GM19193 (cell line): Measurements from ENCODE around the gene EPHA2.

ENCODE experiments used
- POLR2A ChIP-seq: IDR thresholded peaks from 4 replicates; pipeline ENCODE4 v1.6.1; 2011; ENCODE audit not compliant: insufficient read depth, insufficient read length; ENCODE audit errors: extremely low read depth

EPHA2 gene

DNA sequence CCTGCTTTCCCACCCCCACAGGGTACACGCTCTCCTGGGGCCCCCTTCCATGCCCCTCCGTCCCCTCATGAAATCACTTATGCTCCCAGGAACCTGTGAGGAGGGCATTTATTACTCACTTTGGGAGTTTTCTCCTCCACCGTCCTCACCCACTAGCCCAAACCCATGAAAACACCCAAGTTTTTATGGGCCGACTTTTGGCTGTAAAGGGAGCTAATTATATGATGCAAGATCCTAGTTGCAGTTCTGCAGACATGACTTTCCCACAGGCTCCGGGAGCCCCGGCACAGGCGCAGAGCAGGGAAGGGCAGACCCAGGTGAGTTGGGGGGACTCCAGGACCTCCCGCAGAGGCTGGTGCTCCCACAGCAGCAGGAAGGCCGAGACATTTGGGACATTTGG, 29.7 kb downstream of the EPHA2 start:
- no peak for TF ChIP-seq POLR2A

- TF ChIP-seq POLR2A = no peak
These were observed 30.4 kb downstream of the EPHA2 start for GRCh38 chr1:16125483-16125882.

DNA sequence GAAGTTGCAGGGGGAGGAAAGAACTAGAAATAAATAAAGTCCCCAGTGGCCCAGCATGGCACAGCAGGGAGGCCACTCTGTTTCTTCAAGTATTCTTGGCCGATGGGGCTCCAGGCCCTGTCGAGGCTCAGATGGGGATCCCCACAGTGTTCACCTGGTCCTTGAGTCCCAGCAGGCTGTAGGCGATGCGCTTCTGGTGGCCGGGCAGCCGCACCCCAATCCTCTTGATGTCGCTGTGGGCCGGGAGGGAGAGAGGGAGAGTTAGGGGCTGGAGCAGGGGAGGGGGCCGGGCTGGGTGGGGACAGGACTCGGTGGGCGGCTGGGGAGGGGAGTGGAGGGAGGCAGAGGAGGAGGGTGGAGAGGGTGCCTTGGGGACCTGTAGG, 30.8 kb downstream of the EPHA2 start:
- no peak for TF ChIP-seq POLR2A

GRCh38 chr1:16124377-16125087, 31.3 kb downstream of the EPHA2 start:
- no peak for TF ChIP-seq POLR2A

DNA sequence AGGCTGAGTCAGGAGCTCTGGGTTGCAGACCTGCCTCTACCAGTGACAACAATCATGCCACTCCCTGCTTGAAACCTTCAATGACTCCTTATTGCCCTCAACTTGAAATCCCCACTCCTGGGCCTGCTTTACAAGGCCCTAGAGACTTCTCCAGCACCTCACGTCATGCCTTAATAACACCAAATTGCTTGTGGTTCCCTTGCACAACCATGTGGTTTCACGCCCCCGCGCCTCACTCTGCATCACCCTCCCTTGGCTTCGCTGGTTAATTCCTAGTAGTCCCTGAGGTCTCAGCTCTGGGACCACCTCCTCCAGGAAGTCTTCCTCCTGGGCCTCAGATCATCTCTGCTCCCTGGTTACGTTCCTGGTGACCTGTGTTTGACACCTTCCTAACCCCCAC, 33.0 kb downstream of the EPHA2 start:
- TF ChIP-seq POLR2A = no peak

DNA sequence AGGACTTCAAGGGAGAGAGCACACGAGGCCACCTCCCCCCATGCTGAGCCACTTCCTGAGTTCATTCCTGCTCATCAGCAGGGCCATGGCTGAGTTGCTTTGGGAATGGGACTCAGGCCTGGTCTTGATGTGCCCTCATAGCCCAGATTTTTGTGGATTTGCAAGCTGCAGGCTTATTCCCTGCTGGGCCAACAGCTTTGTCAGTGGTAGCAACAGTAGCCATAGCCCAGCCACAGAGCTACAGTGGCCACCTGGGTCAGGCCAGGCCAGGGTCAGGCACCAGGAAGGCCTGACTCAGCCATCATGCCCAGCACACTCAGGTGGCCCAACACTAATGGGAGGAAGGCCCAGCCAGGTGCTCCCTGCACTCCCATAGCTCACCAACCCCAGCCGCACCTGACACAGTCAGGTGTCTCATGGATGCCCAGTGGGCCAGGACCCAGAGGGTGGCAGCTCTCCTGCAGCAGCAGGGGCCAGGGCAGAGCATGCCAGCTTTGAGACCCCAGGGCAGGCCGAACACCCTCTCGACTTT, 33.5 kb downstream of the EPHA2 start:
- TF ChIP-seq POLR2A = no peak

DNA sequence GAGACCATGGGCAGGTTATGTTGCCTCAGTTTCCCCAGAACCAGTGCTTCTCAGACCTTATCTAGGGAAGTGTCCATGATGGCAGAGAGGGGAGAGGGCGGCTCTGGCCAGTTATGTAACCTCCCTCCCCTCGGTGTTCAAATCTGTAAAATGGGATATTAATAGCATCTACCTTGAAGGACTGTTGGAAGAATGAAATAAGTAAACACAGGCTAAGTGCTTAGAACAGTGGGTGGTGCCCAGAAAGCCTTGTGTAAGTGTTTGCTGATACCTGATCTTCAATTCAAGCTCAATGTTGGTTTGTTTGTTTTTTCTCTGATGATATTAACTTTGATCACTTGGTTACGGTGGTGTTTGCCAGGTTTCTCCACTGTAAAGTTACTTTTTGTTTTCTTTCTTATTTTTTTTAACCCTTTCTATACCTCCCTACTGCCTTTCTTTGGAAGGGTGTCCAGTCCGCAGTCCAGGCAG, 34.9 kb downstream of the EPHA2 start:
- no peak for TF ChIP-seq POLR2A

DNA sequence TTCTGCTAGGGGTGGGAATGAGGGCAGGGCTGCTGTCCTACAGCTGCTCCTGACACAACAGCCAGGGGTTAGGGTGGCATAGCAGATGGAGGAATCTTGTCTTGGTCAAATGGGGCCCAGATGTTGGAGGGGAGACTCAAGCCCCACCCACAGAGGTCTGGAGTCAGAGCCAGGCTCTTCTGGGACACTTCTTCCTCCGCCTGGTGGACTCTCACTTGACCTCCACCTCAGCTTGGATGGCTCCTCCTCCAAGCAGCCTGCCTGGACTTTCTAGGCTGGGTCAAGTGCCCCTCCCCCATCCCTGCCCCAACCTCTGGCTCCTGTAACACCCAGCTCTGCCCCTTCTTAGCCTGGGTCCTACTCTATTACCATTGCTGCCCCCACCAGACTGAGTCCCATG, 35.5 kb downstream of the EPHA2 start:
- TF ChIP-seq POLR2A = no peak

DNA sequence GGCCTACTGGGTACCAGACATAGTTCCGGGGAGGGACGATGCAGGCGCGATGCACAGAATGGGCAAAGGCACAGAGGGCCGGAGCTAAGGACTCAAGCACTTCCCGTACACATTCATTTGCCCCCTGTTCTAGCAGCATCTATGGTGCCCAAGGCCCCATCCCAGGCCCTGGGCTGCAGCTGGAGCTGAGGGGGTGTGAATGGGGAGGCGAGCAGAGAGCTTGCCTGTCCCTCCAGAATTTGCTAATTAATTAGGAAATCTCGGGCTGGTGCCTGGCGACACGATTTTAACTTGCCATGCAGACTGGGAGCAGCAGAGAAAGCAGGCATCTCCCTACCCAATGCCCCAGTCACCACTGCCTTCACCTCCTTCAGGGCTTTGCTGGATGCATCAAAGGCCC, 35.9 kb downstream of the EPHA2 start:
- no peak for TF ChIP-seq POLR2A

DNA sequence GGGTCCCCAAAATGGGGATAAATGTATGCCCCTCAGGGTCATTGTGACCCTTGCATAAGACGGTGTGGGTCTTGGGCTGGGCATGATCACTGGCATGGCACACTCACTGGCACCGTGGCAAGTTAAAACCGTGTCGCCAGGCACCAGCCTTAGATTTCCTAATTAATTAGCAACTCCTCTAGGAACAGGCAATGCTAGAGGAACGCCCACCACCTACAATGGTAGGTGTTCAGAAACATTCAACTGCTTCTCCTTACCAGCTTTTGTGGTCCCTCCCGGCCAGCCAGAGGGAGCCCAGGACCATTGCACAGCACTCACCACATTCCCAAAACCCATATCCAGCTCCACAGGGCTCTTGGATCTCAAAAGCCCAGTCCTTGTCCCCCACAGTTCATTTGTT, 36.4 kb downstream of the EPHA2 start:
- no peak for TF ChIP-seq POLR2A

DNA sequence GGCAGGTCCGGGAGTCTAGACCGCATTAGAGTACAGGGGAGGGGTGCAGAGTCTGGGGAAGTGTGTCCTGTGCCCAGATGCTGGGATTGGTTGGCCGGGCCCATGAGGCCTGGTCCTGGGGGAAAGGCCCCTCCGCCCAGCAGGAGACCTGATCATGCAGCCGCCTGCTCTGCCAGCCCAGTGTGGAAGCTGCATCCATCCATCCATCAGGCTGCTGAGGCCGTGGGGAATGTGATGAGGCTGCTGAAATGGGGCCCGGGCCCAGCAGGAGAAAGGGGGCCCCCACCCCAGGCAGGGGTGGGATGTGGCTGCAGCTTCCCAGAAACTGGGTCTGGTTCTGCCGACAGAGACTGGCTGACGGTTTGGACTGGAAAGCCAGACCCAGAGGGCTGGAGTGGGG, 37.2 kb downstream of the EPHA2 start:
- no peak for TF ChIP-seq POLR2A

DNA sequence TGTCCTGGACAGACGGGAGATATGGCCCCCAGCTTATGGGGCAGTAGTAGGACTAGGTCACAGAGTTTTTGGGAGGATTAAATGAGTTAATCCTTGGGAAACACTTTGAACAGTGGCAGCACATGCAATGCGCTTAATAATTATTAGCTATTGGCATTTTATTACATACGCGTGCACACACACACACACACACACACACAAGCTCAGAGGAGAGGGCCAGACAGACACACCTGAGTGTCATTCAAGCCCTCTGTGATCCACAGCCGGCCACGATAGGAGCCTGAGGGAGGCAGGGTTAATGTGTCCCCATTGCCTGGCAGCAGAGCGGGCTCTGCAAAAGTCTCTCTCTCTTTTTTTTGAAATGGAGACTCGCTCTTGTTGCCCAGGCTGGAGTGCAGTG, 37.9 kb downstream of the EPHA2 start:
- no peak for TF ChIP-seq POLR2A

DNA sequence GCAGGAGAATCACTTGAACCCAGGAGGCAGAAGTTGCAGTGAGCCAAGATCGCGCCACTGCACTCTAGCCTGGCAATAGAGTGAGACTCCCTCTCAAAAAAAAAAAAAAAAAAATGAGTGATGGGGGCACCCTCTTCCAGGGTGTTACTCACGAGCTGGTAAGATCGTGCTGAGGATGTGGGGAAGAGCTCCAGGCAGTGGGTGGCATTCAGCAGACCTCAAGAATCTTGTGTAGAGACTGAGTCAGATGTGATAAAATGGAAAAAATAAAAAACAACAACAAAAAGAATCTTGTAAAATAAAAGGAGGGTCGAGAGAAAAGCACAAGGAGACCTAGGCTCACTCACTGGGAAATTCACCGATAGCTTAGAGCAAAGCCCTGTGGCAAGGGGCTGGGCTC, 38.5 kb downstream of the EPHA2 start:
- no peak for TF ChIP-seq POLR2A

DNA sequence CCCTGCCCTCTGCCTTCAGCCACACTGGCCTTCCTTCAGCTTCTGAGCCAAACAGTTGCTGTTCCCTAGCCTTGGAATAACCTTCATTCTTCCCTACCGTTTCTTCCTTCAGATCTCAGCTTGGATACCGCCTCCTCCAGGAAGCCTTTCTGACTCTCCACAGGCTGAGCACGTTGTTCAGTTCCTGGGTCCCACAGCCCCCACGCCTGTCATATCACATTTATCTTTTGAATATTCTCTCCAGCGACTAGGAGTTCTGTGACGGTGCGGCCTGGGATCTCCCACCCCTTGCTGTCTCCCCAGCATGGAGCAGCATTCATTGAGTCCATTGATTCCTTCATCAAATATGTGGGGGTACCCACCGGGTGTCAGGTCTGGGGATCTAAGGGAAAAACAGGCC, 39.2 kb downstream of the EPHA2 start:
- TF ChIP-seq POLR2A = no peak

DNA sequence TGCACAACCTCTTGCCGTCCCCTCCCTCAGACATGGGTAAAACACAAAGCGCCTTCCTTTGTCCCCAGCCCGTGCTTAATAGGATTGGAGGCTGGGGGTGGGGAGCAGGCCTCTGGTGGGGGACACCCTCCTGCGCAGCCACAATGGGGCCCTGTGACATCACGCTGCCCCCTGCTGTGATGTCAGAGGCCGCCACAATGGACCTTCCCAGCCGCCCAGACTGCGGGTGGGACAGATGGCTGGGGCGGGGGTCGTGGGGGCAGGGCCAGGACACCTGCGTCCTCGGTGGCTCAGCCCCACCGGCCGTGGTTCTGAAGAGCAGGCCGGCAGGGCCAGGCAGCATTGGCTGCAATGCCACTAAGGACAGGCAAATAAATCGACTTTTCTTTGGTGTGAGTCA, 39.9 kb downstream of the EPHA2 start:
- TF ChIP-seq POLR2A = no peak

- no peak for TF ChIP-seq POLR2A
These were observed 40.3 kb downstream of the EPHA2 start for GRCh38 chr1:16115468-16115983.
